BJ (cell line): ENCODE measurements around the gene C11orf97. TPM values are rescaled to one million over a fixed set of nuclear protein-coding genes. Genes with fewer than 3 reads are reported as not detected.

ENCODE experiments used
- CTCF ChIA-PET: fragments of 350-600 bp; formaldehyde crosslinking; extraction: SDS; loops from one replicate; lab custom pipeline; 2021; ENCODE audit warnings: antibody characterized with exemption, inconsistent platforms; lab: Yijun Ruan, JAX
- POLR2A ChIA-PET: fragments of 300-600 bp; sonication (Branson Sonifier 250); formaldehyde crosslinking; extraction: SDS; loops from one replicate; lab custom pipeline; 2021; ENCODE audit warnings: antibody characterized with exemption; lab: Charles Lee
- DNase-seq: peaks from one replicate; pipeline ENCODE4 v3.0.0-alpha.2; 2011; ENCODE audit warnings: low read depth
- H3K27me3 ChIP-seq: 2 replicates; pipeline ENCODE4 v1.6.0; 2011; ENCODE audit warnings: low read length; ENCODE audit not compliant: control insufficient read depth, insufficient read depth
- H3K36me3 ChIP-seq: 2 replicates; pipeline ENCODE4 v1.5.1; 2011; ENCODE audit warnings: low read length; ENCODE audit not compliant: control insufficient read depth, insufficient read depth
- H3K4me3 ChIP-seq: 2 replicates; pipeline ENCODE4 v1.5.1; 2011; ENCODE audit warnings: low read depth, mild to moderate bottlenecking, control low read depth, low read length
- CTCF ChIP-seq: IDR thresholded peaks from 2 replicates; pipeline ENCODE4 v1.5.1; 2011; ENCODE audit warnings: low read depth, mild to moderate bottlenecking, control low read depth, inconsistent platforms, low read length, moderate library complexity; ENCODE audit not compliant: insufficient read depth
- polyA plus RNA-seq: library from polyadenylated mRNA; depleted of rRNA; stranded (reverse); fragments of >200 nt; gene quantifications from 2 replicates; pipeline ENCODE4 v1.2.3, GENCODE V29; 2011

C11orf97 gene
- polyA plus RNA-seq, 1 experiment: not detected

- TF ChIP-seq CTCF: no peak
- ChIA-PET POLR2A (no interaction called here), CTCF (interaction anchor here (3.0 kb wide), 1 partner anchor 11 kb away, joined by 12 read pairs; no protein-coding TSS in a partner anchor)
- no peak for DNase-seq
- Histone ChIP-seq H3K27me3 (no peaks in the 10 kb centered on the region; the same call in 1 of the 2 replicates), H3K4me3 (no peak overlapping the region), H3K36me3 (no peaks in the 10 kb centered on the region)
These were observed 19.9 kb downstream of the C11orf97 start for GRCh38 chr11:94532211-94532610.

- no peak for DNase-seq
- POLR2A ChIA-PET: no interaction called here
- no peak for TF ChIP-seq CTCF
- H3K36me3 ChIP-seq: no peaks in the 10 kb centered on the region
- CTCF ChIA-PET: interaction anchor here (0.5 to 3.0 kb wide), 4 partner anchors 12 to 1117 kb away, joined by 3 to 12 read pairs (median 3); no protein-coding TSS in a partner anchor
- H3K4me3 ChIP-seq: no peak overlapping the region
- no peaks in the 10 kb centered on the region; the same call in 1 of the 2 replicates for H3K27me3 ChIP-seq
These were observed 20.9 kb downstream of the C11orf97 start for GRCh38 chr11:94533206-94533605.

- POLR2A ChIA-PET: no interaction called here
- no peak for TF ChIP-seq CTCF
These were observed 21.7 kb downstream of the C11orf97 start for GRCh38 chr11:94533696-94534630.

GRCh38 chr11:94536386-94536785 lies 24.1 kb downstream of the C11orf97 start:
- CTCF ChIA-PET: interaction anchor here (0.8 to 1.1 kb wide), 3 partner anchors 10 to 17 kb away, joined by 3 read pairs; no protein-coding TSS in a partner anchor
- no peak for TF ChIP-seq CTCF
- DNase-seq: no peak
- Histone ChIP-seq H3K36me3 (no peaks in the 10 kb centered on the region), H3K27me3 (no peaks in the 10 kb centered on the region; the same call in 1 of the 2 replicates), H3K4me3 (no peak overlapping the region)
- POLR2A ChIA-PET: no interaction called here

More at GRCh38 chr11:94533696-94534630, 21.7 kb downstream of the C11orf97 start:
- Histone ChIP-seq H3K36me3 (no peaks in the 10 kb centered on the region), H3K27me3 (no peaks in the 10 kb centered on the region; the same call in 1 of the 2 replicates), H3K4me3 (no peak overlapping the region)
- no peak for DNase-seq
- CTCF ChIA-PET: interaction anchor here (1.6 to 3.0 kb wide), 2 partner anchors 11 to 13 kb away, joined by 9 to 12 read pairs; no protein-coding TSS in a partner anchor

- DNase-seq: peak; percentile 25
- H3K4me3 ChIP-seq: no peak overlapping the region
- no peaks in the 10 kb centered on the region for H3K36me3 ChIP-seq
- POLR2A ChIA-PET: no interaction called here
- H3K27me3 ChIP-seq: no peaks in the 10 kb centered on the region; the same call in 1 of the 2 replicates
- CTCF ChIA-PET: interaction anchor here (0.7 to 1.1 kb wide), 4 partner anchors 10 to 31 kb away, joined by 3 read pairs; no protein-coding TSS in a partner anchor
- no peak for TF ChIP-seq CTCF
These were observed 24.9 kb downstream of the C11orf97 start for GRCh38 chr11:94537031-94537600.
